GM12801 (cell line): Measurements from ENCODE around the gene ACACB.

Experiments
- CTCF ChIP-seq: IDR thresholded peaks from one replicate; pipeline ENCODE4 v1.5.1; 2011; ENCODE audit warnings: control low read depth; ENCODE audit not compliant: insufficient read length; ENCODE audit errors: extremely low read depth

Gene ACACB

GRCh38 chr12:109169262-109169661 lies 52.9 kb downstream of the ACACB start:
- TF ChIP-seq CTCF: no peak

- no peak for TF ChIP-seq CTCF
Measured at GRCh38 chr12:109169686-109170085, 53.3 kb downstream of the ACACB start.

GRCh38 chr12:109170324-109170723 lies 53.9 kb downstream of the ACACB start:
- TF ChIP-seq CTCF: no peak

- no peak for TF ChIP-seq CTCF
Measured at GRCh38 chr12:109173443-109174240, 57.3 kb downstream of the ACACB start.

- no peak for TF ChIP-seq CTCF
Measured at GRCh38 chr12:109174468-109174867, 58.1 kb downstream of the ACACB start.

GRCh38 chr12:109178532-109178931 lies 62.1 kb downstream of the ACACB start:
- TF ChIP-seq CTCF: no peak

GRCh38 chr12:109179927-109180326 lies 63.5 kb downstream of the ACACB start:
- no peak for TF ChIP-seq CTCF
